T-helper 22 cell (primary cell): ENCODE data around the gene ZSWIM5.

ENCODE experiments used
- DNase-seq: peaks from one replicate; pipeline ENCODE4 v3.0.0-alpha.2; 2020; ENCODE audit warnings: low read depth

Gene ZSWIM5

GRCh38 chr1:45018599-45019230 is 187.7 kb downstream of the ZSWIM5 start:
- DNase-seq, result no peak

DNA sequence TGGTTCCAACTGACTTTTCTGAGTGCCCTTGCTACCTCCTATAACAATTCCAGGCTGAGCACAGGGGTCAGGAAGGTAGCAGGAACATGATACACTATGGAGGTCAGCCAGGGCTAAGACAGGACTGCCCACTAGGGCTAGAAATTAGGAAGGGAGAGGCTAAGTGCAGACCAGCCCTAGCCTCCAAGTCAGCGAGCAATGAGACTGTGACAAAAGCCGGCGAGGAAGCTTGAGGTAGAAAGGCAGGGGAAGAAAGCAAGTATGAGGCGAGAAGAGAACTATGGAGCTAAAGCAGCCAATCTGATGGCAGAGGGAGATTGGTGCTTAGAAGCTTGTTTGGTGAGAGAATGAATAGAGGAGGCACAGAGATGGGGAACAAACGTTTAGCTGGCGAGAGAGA is 189.6 kb downstream of the ZSWIM5 start:
- no peak for DNase-seq

- no peak for DNase-seq
Measured at GRCh38 chr1:45016090-45016697, 190.2 kb downstream of the ZSWIM5 start.

GRCh38 chr1:45015683-45016082 is 190.7 kb downstream of the ZSWIM5 start:
- DNase-seq, result no peak

GRCh38 chr1:45014321-45015028 is 191.9 kb downstream of the ZSWIM5 start:
- peak; percentile 50 for DNase-seq

DNA sequence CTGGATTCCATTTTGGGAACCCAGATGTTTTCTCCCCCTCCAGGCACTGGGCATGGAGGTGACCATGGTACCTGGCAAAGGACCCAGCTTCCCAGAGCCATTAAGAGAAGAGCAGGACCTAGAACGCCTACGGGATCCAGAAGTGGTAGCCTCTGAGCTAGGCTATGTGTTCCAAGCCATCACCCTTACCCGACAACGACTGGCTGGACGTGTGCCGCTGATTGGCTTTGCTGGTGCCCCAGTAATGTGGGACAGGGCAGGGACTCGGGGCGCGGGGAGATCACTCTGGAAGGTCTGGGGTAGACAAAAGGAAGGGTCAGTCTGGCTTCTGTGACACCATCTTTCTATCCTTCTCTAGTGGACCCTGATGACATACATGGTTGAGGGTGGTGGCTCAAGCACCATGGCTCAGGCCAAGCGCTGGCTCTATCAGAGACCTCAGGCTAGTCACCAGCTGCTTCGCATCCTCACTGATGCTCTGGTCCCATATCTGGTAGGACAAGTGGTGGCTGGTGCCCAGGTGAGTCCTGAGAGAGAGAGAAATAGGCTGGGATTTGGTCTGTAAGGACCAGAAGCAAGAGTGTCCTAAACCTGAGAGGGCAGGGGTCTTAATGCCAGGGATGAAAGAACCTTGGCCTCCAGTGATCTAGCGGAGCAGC is 192.7 kb downstream of the ZSWIM5 start:
- no peak for DNase-seq

DNA sequence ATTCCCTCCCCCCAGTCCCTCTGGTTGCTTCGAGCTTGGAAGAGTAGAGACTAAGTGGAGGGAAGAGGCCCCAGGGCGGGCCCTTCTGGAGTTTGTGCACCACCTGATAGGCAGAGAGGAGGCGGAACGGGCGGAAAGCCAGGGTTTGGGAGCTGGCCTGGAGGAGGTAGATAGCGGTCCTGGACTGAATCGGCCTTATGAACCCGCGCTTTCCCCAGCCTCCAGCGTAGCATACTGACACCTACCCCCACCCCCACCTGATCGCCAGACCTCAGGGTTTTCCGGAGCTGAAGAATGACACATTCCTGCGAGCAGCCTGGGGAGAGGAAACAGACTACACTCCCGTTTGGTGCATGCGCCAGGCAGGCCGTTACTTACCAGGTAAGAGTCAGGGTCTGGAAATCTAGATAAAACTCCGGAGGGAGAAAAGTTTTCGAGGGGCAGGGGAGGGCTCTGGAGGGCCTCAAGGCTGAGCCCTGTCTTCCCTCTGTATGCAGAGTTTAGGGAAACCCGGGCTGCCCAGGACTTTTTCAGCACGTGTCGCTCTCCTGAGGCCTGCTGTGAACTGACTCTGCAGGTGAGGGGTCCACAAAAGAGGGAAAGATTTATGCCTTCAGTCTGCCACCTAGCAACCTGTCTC is 193.6 kb downstream of the ZSWIM5 start:
- no peak for DNase-seq

DNA sequence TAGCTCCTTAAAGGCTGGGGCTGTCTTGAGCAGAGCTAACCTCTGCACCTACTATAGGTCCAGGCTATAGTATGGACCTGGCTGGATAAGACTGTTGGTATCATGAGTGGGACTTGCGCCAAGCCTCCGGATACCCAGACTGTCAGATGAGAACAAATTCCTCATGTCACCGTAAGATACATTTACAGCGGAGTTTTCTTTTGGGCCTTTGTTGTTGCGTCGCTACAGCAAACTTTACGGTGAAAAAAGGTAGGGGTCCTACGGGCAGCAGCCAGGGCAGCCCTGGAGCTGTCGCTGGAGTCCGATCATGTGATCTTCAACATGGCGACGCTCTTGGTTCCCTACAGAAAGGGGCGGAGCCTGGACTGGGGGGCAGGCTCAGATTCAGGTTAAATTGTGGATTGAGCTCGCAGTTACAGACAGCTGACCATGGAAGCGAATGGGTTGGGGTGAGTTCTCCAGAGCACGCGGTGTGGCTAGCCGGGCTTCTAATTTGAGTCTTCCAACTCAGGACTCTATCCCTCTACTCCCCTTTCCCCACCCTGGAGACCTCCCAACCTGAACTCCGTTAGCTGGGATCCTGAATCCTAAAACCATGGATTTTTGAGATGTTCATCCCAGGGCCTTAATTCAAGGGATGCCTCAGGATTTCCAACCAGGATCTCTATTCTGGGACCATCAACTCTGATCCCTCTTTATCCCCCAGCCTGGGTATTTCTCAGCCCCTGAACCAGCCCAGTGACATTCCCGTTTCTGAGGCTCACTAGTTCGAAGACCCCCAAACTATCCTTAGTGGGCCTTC is 194.4 kb downstream of the ZSWIM5 start, which contains the start of gene UROD:
TSS of gene UROD (plus strand) at position 418 of the 802 bp plus-strand sequence. CDS start at position 430, 12 bp downstream.
- peak; percentile 79 for DNase-seq

DNA sequence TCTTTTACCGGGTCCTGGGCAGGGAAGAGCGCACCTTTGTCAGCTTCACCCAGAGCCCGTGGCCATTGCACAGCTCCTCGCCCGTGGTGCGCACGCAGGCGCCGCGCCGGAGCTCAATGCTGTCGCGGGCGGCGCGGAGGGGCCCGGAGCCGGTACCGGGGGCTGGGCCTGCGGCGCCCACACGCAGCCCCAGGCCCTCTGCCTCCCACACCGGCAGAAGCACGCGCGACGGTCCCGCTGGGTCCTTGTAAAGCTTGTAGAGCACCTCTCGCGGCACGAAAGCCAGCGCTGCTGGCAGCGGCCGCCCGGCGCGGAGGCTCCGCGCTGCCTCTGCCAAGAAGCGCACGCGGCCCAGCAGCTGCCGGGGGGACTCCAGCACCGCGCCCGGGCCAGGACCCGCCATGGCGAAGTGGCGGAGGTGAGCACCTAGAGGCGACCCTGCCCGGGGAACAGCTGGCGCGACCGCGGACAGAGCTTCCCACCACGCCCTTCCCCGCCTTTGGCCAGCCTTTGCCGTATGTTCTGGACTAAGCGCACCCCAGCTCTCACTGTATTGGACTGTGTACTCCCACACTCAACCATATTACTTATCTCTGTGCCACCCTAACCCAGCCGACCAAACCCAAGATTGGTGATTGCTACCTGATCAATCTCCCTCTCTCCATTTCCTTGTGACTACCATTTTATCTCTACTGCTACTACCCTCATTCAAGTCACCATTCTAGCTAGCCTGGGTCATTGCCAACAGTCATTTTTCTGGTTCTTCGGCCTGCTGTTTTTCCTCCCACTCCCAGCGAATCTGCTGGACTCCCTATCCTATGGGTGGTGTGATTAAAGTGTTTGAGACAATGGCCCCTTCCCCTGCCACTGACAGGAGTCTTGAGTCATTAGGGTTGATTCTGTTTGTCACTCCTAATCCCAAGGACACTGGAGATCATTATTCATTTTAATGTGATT is 195.3 kb downstream of the ZSWIM5 start, which contains the start of gene HECTD3:
TSS of gene HECTD3 (minus strand) at position 470 of the 957 bp plus-strand sequence. CDS start at position 403, 67 bp downstream.
- DNase-seq, result peak; percentile 69

DNA sequence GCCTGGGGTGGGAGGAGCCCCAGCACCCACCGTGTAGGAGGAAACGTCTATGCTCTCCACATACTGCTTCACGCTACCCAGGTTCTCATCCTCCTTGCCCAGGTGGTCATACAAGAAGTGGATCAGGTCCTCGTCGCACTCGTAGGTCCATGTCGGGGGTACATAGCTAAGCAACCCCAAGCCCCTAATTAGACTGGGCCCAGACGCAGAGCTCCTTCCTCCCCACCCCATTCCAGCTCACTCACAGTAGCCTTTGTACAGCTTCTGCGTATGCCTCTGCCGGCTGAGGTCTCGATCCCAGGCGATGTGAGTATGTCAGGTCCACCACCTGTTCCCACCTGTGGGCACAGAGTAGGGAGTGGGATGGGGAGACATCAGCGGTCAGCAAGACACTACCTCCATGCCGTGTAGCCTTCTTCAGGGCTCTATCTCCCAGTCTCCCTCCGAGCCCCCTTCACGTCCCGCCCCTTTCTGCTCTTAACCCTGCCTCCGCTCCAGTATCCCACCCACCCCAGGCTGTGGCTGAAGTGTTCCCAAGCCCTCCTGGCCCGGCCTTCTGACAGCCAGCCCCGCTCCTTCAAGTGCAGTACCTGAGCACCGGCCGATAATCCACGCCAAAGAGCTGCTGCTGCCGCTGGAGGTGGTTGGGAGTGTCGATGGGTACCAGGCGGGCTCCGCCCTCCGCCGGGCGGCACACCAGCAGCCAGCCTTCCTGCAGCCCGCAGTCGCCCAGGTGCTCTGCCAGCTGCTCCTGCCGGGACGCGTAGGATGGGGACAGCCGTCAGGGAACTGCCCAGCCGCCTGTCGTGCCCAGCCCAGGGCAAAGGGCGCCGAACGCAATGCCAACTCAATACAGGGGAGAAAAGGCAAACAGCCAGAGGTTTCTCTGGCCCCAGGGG is 196.2 kb downstream of the ZSWIM5 start:
- no peak for DNase-seq

DNA sequence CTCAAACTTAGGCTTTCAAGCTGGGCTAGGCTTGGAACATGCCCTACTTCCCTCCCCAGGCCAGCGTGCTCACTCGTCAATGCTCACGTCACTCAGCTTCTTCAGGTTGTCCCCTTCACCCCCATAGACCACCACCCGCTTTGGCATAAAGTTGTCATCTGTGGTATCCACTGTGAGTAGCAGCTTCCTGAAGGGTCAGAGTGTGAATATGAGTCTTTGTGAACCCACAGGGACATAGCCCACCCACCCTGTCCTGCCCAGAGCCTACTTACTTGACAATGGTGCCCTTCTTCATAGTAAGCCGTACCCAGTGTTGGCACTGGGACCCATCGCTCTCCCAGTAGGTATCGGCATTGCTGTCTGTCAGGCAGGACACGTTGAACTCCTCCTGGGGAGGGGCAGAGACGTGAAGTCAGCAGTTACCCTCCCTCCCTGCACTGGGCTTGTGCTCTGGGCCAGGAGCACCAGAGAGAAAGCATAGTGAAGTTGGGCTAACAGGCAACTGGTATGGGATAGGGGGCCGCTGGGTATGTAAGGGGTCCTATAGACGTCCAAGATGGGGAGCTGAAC is 197.0 kb downstream of the ZSWIM5 start:
- no peak for DNase-seq

- DNase-seq, result no peak
Measured at GRCh38 chr1:45008516-45008915, 197.9 kb downstream of the ZSWIM5 start.

- DNase-seq, result no peak
Measured at GRCh38 chr1:45008076-45008475, 198.3 kb downstream of the ZSWIM5 start.

GRCh38 chr1:45007311-45007710 is 199.1 kb downstream of the ZSWIM5 start:
- DNase-seq, result no peak

- DNase-seq, result no peak
Measured at GRCh38 chr1:45005761-45006160, 200.6 kb downstream of the ZSWIM5 start.

- no peak for DNase-seq
Measured at GRCh38 chr1:45004281-45004920, 202.0 kb downstream of the ZSWIM5 start.

- no peak for DNase-seq
Measured at GRCh38 chr1:45003741-45004140, 202.7 kb downstream of the ZSWIM5 start.
